Activated T-cell treated with anti-CD3 and anti-CD28 coated beads for 1 hour (primary cell): Measurements from ENCODE around the gene VWA5B1.
"Not testable (repeated sequence)": the region's sequence is repeated elsewhere in the genome, so short reads cannot be mapped to it uniquely, and the experiment has no call there.

ENCODE experiments used
- DNase-seq: peaks from one replicate; pipeline ENCODE4 v3.0.0-alpha.2; 2020; ENCODE audit warnings: low read depth

The VWA5B1 gene, protein sequence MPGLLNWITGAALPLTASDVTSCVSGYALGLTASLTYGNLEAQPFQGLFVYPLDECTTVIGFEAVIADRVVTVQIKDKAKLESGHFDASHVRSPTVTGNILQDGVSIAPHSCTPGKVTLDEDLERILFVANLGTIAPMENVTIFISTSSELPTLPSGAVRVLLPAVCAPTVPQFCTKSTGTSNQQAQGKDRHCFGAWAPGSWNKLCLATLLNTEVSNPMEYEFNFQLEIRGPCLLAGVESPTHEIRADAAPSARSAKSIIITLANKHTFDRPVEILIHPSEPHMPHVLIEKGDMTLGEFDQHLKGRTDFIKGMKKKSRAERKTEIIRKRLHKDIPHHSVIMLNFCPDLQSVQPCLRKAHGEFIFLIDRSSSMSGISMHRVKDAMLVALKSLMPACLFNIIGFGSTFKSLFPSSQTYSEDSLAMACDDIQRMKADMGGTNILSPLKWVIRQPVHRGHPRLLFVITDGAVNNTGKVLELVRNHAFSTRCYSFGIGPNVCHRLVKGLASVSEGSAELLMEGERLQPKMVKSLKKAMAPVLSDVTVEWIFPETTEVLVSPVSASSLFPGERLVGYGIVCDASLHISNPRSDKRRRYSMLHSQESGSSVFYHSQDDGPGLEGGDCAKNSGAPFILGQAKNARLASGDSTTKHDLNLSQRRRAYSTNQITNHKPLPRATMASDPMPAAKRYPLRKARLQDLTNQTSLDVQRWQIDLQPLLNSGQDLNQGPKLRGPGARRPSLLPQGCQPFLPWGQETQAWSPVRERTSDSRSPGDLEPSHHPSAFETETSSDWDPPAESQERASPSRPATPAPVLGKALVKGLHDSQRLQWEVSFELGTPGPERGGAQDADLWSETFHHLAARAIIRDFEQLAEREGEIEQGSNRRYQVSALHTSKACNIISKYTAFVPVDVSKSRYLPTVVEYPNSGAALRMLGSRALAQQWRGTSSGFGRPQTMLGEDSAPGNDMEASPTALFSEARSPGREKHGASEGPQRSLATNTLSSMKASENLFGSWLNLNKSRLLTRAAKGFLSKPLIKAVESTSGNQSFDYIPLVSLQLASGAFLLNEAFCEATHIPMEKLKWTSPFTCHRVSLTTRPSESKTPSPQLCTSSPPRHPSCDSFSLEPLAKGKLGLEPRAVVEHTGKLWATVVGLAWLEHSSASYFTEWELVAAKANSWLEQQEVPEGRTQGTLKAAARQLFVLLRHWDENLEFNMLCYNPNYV

DNA sequence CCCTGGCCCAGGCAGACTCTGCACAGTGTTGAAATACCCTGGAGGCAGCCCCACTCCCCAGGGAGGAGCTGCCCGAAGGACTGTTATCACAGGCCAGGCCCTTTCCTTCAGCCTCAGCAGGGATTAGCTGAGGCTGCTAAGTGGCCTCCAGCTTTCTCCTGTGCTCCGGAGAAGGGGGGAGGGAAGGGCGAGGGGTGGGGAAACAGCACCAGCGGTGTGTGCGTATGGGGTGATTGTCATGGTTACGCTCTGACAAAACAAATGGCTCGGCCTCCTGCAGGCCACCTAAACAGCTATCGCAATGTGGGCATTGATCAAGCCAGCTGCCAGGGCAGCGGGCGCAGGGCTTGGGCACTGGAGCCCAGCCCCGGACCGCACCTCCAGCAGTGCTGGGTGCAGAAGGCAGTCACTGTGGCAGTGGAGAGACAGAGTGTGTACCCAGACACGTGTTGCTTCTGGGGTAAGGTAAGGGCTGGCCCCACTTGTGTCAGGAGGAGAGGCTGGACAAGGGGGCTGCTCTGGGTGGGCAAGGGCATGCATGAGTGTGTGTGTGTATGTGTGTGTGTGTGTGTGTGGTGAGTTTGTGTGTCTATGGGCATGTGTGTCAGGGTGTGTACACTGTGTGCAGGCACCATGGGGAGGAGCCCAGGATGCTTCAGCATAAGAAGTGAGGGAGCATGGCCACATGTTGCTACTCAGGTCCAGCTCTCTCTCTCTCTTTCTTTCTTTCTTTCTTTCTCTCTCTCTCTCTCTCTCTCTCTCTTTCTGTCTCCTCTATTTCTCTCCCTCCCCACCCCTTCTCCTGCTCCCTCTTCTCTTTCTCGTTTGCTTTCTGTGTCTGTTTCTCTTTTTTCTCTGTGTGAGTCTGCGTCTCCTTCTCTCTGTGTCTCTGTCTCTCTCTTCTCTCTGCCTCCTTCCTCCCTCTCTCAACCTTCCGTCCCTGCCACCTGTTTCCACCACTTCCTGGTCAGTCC lies at the start of gene VWA5B1:
TSS of gene VWA5B1 (plus strand) at position 252 of the 974 bp plus-strand sequence. CDS start 19,727 bp downstream, outside the sequence.
- DNase-seq: no peak

DNA sequence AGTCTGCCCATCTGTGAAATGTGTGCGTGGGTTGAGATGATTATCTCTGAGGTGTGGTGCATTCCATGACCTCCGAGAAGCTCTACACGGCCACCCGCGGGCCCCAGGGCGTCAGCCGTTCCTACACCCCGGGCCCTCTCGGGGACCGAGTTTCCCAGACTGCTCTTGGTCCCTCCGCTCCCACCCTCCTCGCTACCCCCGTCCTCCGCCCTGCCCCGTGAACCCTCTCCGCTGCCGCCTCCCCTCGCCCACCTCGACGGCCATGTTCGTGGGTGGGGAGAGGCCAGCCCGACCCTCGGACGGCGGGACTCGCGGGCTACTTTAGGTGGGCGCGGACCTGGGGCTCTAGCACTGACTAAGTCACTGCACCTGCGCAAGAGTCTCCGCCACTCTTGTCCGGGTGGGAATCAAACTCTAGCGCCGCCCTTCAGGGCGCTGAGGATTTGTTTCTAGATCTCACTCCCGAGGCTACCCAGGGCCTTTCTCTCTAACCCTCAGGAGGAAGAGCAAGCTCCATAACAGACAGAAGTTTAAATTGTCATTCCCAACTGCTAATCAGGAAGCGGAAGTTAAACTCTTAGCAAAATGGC lies 47.7 kb upstream of the VWA5B1 start:
- DNase-seq: no peak

DNA sequence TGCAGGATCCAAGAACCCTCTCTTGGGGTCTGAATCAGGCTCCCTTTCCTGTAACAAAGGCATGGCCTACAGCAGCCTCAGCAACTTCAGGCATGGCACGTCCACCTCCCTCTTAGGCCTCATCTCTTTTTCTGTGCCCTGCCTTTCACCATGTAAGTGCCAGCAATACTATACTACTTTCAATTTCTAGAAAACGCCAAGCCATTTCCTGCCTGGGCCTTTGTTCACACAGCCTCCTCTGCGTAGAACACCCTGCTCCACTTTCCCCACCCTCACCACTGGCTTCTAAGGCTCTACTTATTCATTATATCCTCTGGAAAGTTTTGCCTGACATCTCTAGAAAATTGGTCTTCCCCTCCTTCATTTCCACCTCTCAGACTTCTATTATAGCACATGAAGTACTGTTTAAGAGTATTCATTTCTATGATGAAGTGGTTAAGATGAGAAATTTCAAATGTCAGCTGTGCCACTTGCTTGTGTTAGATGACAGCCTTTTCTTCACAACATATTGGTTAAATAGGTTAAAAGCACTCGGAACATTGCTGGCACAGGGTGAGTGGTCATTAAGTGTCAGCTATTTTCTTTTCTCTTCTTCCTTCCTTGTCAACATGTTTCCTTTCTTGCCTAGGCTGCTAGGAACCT lies 41.6 kb upstream of the VWA5B1 start:
- no peak for DNase-seq

DNA sequence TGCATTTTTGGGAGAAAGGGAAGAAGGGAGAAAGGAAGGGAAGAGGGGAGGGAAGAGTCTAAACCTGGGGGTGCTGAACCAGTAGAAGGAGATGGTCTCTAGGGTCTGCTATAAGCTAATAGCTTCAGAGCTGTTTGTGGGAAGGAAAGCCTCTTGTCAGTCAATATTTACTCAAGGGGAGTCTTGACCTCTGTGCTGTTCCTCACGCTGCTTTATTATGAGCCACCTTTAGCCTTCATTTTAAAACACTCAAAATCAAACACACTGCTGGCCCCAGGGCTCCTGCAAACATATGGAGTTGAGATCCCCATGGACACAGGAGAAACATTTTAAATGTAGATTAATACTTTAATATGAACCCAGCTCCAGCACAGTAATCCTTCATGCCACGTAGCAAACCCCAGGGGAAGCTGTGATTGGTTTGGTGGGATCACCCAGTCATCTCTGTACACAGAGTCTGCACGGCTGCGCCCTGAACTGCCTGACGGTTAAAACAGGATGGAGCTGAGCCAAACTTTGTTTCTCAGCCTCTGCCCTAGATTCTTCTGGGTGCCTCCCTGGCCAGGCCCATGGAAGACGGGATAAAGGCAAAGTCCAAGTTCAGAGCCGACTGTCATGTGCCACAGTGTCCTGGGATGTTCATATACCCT lies 40.2 kb upstream of the VWA5B1 start:
- DNase-seq: no peak

DNA sequence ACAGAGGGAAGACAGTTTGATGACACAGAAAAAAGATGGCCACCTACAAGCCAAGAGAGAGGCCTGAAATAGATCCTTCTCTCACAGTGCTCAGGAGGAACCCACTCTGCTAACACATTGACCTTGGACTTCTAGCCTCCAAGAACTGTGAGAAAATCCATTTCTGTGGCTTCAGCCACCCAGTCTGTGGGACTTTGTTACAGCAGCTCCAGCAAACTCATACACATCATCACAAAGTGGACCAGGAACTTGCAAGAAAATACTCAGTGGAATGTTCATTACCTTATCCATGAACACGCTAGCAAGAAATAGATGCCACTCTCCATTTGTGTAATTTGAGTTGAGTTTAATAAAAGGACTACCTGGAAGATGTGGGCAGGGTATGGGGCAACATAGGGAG lies 38.1 kb upstream of the VWA5B1 start:
- no peak for DNase-seq

GRCh38 chr1:20255666-20256065 lies 35.0 kb upstream of the VWA5B1 start:
- no peak for DNase-seq

DNA sequence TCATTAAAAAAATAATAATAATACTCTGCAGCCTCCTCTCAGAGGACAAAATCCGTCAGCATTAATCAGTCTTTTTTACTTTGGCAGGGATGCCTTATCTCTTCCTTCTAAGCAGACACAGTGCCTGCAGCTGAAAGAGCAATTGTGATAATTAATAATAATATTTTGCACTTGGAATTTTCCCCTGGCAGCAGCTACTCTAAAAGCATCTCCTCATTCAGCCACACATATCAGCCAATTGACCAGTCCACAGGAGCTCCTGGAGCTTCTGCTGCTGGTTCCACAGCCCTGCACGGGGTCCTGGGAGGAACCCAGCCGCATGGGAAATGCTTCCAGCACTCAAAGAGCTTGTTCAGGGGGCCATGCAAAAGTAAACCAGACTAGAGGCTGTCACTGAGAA lies 31.0 kb upstream of the VWA5B1 start:
- DNase-seq: no peak

GRCh38 chr1:20261095-20261494 lies 29.6 kb upstream of the VWA5B1 start:
- DNase-seq: no peak

- no peak for DNase-seq
Observed at GRCh38 chr1:20262810-20263534, 27.7 kb upstream of the VWA5B1 start.

GRCh38 chr1:20265250-20265649 lies 25.4 kb upstream of the VWA5B1 start:
- no peak for DNase-seq

- DNase-seq: no peak
Observed at GRCh38 chr1:20266141-20266540, 24.5 kb upstream of the VWA5B1 start.

DNA sequence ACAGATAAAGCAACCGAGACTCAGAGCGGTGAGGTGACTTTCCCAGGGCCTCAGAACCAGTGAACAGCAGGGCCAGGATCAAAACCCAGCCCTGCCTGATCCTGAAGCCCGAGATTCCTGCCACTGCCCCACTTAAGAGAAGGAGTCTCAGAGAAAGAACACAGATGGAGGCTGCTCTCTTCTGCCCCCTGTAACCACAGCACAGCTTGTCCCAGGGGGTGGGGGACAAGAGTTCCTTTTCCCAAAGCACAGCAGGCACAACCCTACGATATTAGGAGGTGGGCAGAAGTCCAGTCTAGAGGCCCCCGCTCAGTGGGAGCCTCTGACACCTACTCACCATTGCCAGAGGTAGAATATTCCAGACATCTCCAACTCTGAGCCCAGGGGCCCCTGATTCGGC lies 24.0 kb upstream of the VWA5B1 start:
- DNase-seq: no peak

GRCh38 chr1:20271498-20272400 lies 18.9 kb upstream of the VWA5B1 start:
- no peak for DNase-seq

- DNase-seq: not testable (repeated sequence)
Observed at GRCh38 chr1:20273716-20274115, 17.0 kb upstream of the VWA5B1 start.

DNA sequence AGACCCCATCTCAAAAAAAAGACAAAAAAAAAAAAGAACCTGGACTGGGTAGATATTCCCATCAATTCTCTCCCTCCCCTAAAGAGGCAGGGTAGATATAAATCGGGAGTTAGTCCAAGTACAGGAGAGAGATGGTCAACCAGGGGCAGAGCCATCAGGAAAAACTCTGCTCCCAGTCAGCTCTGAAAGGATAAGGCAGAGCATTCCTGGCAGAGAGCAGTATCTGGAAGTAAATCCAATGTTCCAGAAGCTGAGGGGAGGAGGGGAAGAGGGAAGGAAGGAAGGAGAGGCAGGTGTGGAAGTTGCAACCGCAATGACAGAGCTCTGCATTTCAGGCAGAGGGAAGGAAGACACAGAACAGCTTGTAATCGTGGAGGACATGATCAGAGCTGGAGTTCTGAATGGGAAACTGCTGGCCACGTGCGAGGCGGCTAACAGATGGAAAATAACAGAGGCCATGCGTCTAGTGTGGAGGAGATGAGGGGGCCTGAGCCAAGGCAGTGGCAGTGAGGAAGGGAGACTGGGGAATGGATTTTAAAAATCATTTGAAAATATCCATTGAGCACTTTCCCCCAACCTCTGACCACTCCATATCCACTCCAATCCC lies 15.3 kb upstream of the VWA5B1 start:
- DNase-seq: no peak

DNA sequence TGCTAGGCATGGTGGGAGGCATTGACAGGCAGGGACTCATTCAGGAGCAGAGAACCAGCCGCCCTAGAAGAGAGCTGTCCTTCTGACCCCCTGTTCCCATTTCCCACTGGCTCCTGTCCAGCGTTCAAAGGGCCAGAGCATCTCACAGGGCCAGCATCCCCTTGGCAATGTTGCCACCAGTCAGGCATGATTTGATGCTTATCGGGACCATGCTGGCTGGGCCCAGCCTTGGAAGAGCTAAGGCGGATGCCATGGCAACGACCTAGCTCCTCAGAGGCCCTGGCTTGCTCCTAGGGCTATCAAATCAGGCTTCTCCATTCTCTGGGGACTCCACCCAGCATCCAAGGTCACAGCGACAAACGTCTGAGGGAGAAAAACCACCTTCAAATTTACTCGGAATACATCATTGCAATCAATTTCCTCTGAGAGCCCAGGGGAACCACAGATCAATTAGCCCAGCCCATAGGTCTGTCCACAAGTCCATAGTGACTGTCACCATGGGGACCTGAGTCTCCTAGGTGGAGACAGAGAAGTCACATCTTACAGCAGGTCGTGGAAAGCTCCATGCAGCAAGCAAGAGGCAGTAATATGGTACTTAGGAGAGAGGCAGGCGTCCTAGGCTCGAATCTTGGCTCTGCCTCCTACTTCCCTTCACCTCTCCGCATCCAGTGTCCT lies 14.1 kb upstream of the VWA5B1 start:
- DNase-seq: no peak

DNA sequence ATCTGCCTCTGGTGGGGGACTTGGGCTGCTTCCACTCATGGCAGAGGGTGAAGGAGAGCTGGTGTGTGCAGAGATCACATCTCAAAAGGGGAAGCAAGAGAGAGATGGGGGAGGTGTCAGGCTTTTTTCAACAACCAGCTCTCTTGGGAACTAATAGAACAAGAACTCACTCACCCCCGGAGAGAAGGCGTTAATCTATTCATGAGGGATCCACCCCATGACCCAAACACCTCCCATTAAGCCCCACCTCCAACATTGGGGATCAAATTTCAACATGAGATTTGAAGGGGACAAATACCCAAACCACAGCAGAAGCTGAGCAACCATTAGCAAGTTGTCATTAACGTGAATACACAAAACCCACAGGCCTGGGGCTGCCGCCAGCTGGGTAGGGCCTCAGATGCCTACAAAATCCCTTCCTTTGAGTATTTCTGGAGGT lies 12.0 kb upstream of the VWA5B1 start:
- no peak for DNase-seq
